HepG2 (cell line): Measurements from ENCODE around the gene SOBP. TPM values are rescaled to one million over a fixed set of nuclear protein-coding genes. Genes with fewer than 3 reads are reported as not detected.
A peak's percentile ranks its signal among the peaks of the same experiment; 100 is the strongest.

Experiments
- CERS6 ChIP-seq: sonication (generic); formaldehyde crosslinking; IDR thresholded peaks from 2 replicates; pipeline ENCODE4 v1.5.0; 2020; ENCODE audit warnings: missing genetic modification reagents
- DNMT1 ChIP-seq: sonication (generic); formaldehyde crosslinking; IDR thresholded peaks from 2 replicates; pipeline ENCODE4 v1.5.1; 2020; ENCODE audit warnings: mild to moderate bottlenecking, missing genetic modification reagents
- DPF2 ChIP-seq: sonication (generic); formaldehyde crosslinking; IDR thresholded peaks from 2 replicates; pipeline ENCODE4 v1.4.0; 2020; ENCODE audit warnings: mild to moderate bottlenecking, low read depth, missing genetic modification reagents, borderline replicate concordance
- ESRRA ChIP-seq: sonication (generic); formaldehyde crosslinking; IDR thresholded peaks from 2 replicates; pipeline ENCODE4 v1.5.1; 2020; ENCODE audit warnings: mild to moderate bottlenecking, low read depth, missing genetic modification reagents
- ETV6 ChIP-seq: sonication (generic); formaldehyde crosslinking; conservative IDR thresholded peaks from 2 replicates; pipeline ENCODE4 v1.4.0; 2020; ENCODE audit warnings: missing genetic modification reagents
- FOXA3 ChIP-seq: IDR thresholded peaks from 2 replicates; pipeline ENCODE4 v1.6.1; 2016; ENCODE audit warnings: missing genetic modification reagents, missing compliant biosample characterization
- MXD3 ChIP-seq: IDR thresholded peaks from 2 replicates; pipeline ENCODE4 v1.6.1; 2016; ENCODE audit warnings: mild to moderate bottlenecking, missing biosample characterization, missing genetic modification reagents
- MYPOP ChIP-seq: sonication (generic); formaldehyde crosslinking; IDR thresholded peaks from 2 replicates; pipeline ENCODE4 v1.8.1; 2023; ENCODE audit warnings: mild to moderate bottlenecking, moderate library complexity, missing genetic modification reagents
- PPARG ChIP-seq: conservative IDR thresholded peaks from 2 replicates; pipeline ENCODE4 v1.6.1; 2016; ENCODE audit warnings: missing biosample characterization, missing genetic modification reagents
- RBM22 ChIP-seq: fragments of 200-400 bp; formaldehyde crosslinking; optimal IDR thresholded peaks from 2 replicates; pipeline ENCODE3; 2017; ENCODE audit warnings: mild to moderate bottlenecking, low read length, moderate library complexity
- SOX6 ChIP-seq, 2 experiments: fragments of 450-650 bp in 1 of 2; sonication (generic) in 1 of 2; formaldehyde crosslinking in 1 of 2; IDR thresholded peaks; 2 replicates each; pipeline versions ENCODE4 v1.4.0 to v1.6.1; 2017 to 2020; ENCODE audit warnings: antibody characterized with exemption in 1 of 2, mild to moderate bottlenecking in 1 of 2, missing genetic modification reagents in 1 of 2
- SP140L ChIP-seq: sonication (generic); formaldehyde crosslinking; IDR thresholded peaks from 2 replicates; pipeline ENCODE4 v1.4.0; 2020; ENCODE audit warnings: missing genetic modification reagents, borderline replicate concordance
- SYNCRIP ChIP-seq: fragments of 200-400 bp; formaldehyde crosslinking; IDR thresholded peaks from 2 replicates; pipeline ENCODE4 v1.6.1; 2018; ENCODE audit warnings: mild to moderate bottlenecking, low read depth, low read length; ENCODE audit not compliant: insufficient read depth
- TAF15 ChIP-seq: fragments of 200-400 bp; formaldehyde crosslinking; IDR thresholded peaks from one replicate; pipeline ENCODE4 v1.6.1; 2018; ENCODE audit warnings: mild to moderate bottlenecking, low read depth, low read length; ENCODE audit not compliant: poor library complexity, severe bottlenecking
- YY1 ChIP-seq: IDR thresholded peaks from 2 replicates; pipeline ENCODE4 v1.6.1; 2011; ENCODE audit warnings: low read length, low read depth, moderate library complexity, mild to moderate bottlenecking; ENCODE audit not compliant: insufficient read depth, insufficient replicate concordance
- ZBTB42 ChIP-seq: sonication (generic); formaldehyde crosslinking; IDR thresholded peaks from 2 replicates; pipeline ENCODE4 v1.5.0; 2020; ENCODE audit warnings: mild to moderate bottlenecking, missing genetic modification reagents
- ZC3H13 ChIP-seq: sonication (generic); formaldehyde crosslinking; IDR thresholded peaks from 2 replicates; pipeline ENCODE4 v1.8.1; 2023; ENCODE audit warnings: mild to moderate bottlenecking, missing genetic modification reagents, moderate library complexity
- ZNF383 ChIP-seq: sonication (generic); formaldehyde crosslinking; IDR thresholded peaks from 2 replicates; pipeline ENCODE4 v1.4.0; 2020; ENCODE audit warnings: missing genetic modification reagents, mild to moderate bottlenecking, borderline replicate concordance
- ZNF652 ChIP-seq: IDR thresholded peaks from 2 replicates; pipeline ENCODE4 v1.6.1; 2016; ENCODE audit warnings: low read depth, borderline replicate concordance
- ZNF766 ChIP-seq: sonication (generic); formaldehyde crosslinking; IDR thresholded peaks from 2 replicates; pipeline ENCODE4 v1.5.0; 2020; ENCODE audit warnings: missing genetic modification reagents, borderline replicate concordance
- polyA plus RNA-seq, 8 experiments: library from polyadenylated mRNA; depleted of rRNA in 3 of 8; stranded (reverse) in 7 of 8; unstranded in 1 of 8; fragments of >200 nt; fragmentation: Illumina TruSeq in 4 of 8; extraction: Trizol in 4 of 8; gene quantifications; 2 replicates each; pipeline versions ENCODE4 v1.2.1 to v1.2.3, GENCODE V29; 2011 to 2016; ENCODE audit warnings: low read depth in 4 of 8, missing spikeins in 1 of 8, mixed read lengths in 1 of 8; ENCODE audit not compliant: insufficient read depth in 1 of 8
- total RNA-seq, 5 experiments: library from RNA; depleted of rRNA; stranded (reverse); fragments of >200 nt; fragmentation: Illumina TruSeq; extraction: Trizol; gene quantifications; 2 replicates each; pipeline ENCODE4 v1.2.3, GENCODE V29; 2016; ENCODE audit warnings: low read depth in 1 of 5
- TF ChIP-seq, protein P1 (sequence below): sonication (generic); formaldehyde crosslinking; IDR thresholded peaks from 2 replicates; pipeline ENCODE4 v1.4.0; 2020; ENCODE audit warnings: missing genetic modification reagents
- TF ChIP-seq, protein P2 (sequence below): sonication (generic); formaldehyde crosslinking; IDR thresholded peaks from 2 replicates; pipeline ENCODE4 v1.4.0; 2020; ENCODE audit warnings: mild to moderate bottlenecking, missing genetic modification reagents

Gene SOBP
- total and polyA plus RNA-seq, 2 of the 13 experiments (the other 11 are each of a cell fraction or from before 2014, with no cell fraction given), result 1.5 to 6.9 TPM

- no peak for TF ChIP-seq MYPOP (CRISPR knock-in tag)
- TF ChIP-seq YY1, result peak; percentile 10
- TF ChIP-seq, protein P1, sequence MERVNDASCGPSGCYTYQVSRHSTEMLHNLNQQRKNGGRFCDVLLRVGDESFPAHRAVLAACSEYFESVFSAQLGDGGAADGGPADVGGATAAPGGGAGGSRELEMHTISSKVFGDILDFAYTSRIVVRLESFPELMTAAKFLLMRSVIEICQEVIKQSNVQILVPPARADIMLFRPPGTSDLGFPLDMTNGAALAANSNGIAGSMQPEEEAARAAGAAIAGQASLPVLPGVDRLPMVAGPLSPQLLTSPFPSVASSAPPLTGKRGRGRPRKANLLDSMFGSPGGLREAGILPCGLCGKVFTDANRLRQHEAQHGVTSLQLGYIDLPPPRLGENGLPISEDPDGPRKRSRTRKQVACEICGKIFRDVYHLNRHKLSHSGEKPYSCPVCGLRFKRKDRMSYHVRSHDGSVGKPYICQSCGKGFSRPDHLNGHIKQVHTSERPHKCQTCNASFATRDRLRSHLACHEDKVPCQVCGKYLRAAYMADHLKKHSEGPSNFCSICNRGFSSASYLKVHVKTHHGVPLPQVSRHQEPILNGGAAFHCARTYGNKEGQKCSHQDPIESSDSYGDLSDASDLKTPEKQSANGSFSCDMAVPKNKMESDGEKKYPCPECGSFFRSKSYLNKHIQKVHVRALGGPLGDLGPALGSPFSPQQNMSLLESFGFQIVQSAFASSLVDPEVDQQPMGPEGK (CRISPR knock-in tag), result peak; percentile 41; the same call in 1 of the 2 replicates
- TF ChIP-seq ETV6, result no peak
- TF ChIP-seq PPARG (CRISPR knock-in tag), result peak; percentile 67
- no peak for TF ChIP-seq ZNF383 (CRISPR knock-in tag)
- TF ChIP-seq DPF2 (CRISPR knock-in tag), result peak; percentile 16; the same call in 1 of the 2 replicates
- no peak for TF ChIP-seq TAF15
- TF ChIP-seq MXD3 (CRISPR knock-in tag), result peak; percentile 19; the same call in 1 of the 2 replicates
- no peak for TF ChIP-seq ZC3H13 (CRISPR knock-in tag)
- peak; percentile 85 for TF ChIP-seq FOXA3 (CRISPR knock-in tag)
- TF ChIP-seq ZNF766 (CRISPR knock-in tag), result no peak
- TF ChIP-seq, protein P2, sequence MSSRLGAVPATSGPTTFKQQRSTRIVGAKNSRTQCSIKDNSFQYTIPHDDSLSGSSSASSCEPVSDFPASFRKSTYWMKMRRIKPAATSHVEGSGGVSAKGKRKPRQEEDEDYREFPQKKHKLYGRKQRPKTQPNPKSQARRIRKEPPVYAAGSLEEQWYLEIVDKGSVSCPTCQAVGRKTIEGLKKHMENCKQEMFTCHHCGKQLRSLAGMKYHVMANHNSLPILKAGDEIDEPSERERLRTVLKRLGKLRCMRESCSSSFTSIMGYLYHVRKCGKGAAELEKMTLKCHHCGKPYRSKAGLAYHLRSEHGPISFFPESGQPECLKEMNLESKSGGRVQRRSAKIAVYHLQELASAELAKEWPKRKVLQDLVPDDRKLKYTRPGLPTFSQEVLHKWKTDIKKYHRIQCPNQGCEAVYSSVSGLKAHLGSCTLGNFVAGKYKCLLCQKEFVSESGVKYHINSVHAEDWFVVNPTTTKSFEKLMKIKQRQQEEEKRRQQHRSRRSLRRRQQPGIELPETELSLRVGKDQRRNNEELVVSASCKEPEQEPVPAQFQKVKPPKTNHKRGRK (CRISPR knock-in tag), result no peak
- no peak for TF ChIP-seq RBM22
- TF ChIP-seq SP140L (CRISPR knock-in tag), result no peak
- 0 out of 2 replicates have a peak, but pooled peaks have one; percentile 15 for TF ChIP-seq ZNF652 (CRISPR knock-in tag)
- TF ChIP-seq DNMT1 (CRISPR knock-in tag), result no peak
- no peak for TF ChIP-seq SOX6 (IDR thresholded peaks at IDR 0.05)
- TF ChIP-seq SOX6 (CRISPR knock-in tag; IDR thresholded peaks at IDR 0.05), result peak; percentile 88
- TF ChIP-seq ESRRA (CRISPR knock-in tag), result no peak
- no peak for TF ChIP-seq SYNCRIP
- no peak for TF ChIP-seq CERS6
- TF ChIP-seq ZBTB42 (CRISPR knock-in tag), result no peak
Observed at GRCh38 chr6:107666084-107666980, 176.4 kb downstream of the SOBP start (continued).
